ENCODE data around the gene SECTM1.
"Not testable (repeated sequence)": the region's sequence is repeated elsewhere in the genome, so short reads cannot be mapped to it uniquely, and the experiment has no call there.

The SECTM1 gene

GRCh38 chr17:82351254-82351712, 17.7 kb upstream of the SECTM1 start:
- WGBS (ENCODE audit: insufficient coverage): 48% methylated on average over 15 of the region's 21 CpGs
- H3K27ac ChIP-seq (ENCODE audit: insufficient read depth in 1 of 2, low read depth in 1 of 2, low read length in 2 of 2, poor library complexity in 1 of 2, severe bottlenecking in 2 of 2): no peak overlapping the region
- H3K36me3 ChIP-seq (ENCODE audit: control insufficient read depth in 4 of 4, insufficient read depth in 4 of 4, low read length in 3 of 4): no peaks in the 10 kb centered on the region
- ChIA-PET POLR2A (no interaction called here), CTCF (interaction anchor here (0.6 to 4.4 kb wide), 19 partner anchors 9 to 202 kb away, joined by 3 to 22 read pairs (median 4); partner anchors contain the start of genes HEXD and OGFOD3)
- H3K4me3 ChIP-seq (ENCODE audit: control insufficient read depth in 1 of 7, extremely low read depth in 1 of 7, insufficient read depth in 4 of 7, low read depth in 2 of 7, low read length in 6 of 7): no peak overlapping the region
- DNase-seq: peak in 1 of 3 donors; percentile 11
- no peaks in the 10 kb centered on the region for H3K9me3 ChIP-seq (ENCODE audit: control extremely low read depth in 1 of 5, control insufficient read depth in 4 of 5, insufficient read depth in 2 of 5, low read depth in 1 of 5, low read length in 4 of 5)
- H3K4me1 ChIP-seq (ENCODE audit: control extremely low read depth in 1 of 4, control insufficient read depth in 4 of 4, insufficient read depth in 4 of 4, low read length in 3 of 4): peaks cover 0 to 23% (median 12%) of the 10 kb centered on the region in 4 experiments
- peaks cover 0 to 4% (median 0%) of the 10 kb centered on the region in 5 experiments for H3K27me3 ChIP-seq (replicated peaks in 2 of 5; ENCODE audit: control insufficient read depth in 4 of 5, insufficient read depth in 5 of 5, low read length in 4 of 5)

DNA sequence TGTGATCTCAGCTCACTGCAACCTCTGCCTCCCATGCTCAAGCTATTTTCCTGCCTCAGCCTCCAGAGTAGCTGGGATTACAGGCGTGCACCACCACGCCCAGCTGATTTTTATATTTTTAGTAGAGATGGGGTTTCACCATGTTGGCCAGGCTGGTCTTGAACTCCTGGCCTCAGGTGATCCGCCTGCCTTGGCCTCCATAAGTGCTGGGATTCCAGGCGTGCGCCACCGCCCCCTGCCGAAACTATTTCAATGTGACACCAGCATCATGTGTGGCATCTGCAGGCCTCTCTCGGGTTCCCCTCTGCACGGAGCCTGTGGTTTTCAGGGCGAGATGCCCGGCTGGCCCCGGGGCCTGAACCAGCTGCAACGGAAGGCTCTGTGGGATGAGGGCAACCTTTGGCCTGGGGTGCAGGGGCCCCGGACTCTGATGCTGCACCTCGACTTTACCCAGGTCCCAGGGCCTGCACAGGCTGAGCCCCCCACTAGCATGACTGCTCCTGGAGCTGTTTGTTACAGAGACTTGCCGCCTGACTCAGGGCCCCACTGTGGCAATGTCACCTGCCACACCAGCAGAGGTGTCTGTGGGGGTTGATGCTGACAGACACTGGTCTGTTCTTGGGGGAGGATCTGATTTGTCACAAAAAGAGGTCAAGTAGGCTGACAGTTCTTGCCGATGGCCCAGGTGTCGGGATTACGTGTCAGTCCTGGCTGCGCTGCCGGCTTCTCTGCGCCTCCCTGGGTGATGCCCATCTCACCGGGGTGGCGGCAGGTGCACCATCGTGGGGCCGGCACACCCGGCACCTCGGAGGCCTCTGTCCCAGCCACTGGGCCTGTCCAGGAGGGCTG, 16.8 kb upstream of the SECTM1 start:
- no peaks in the 10 kb centered on the region for H3K36me3 ChIP-seq (ENCODE audit: control insufficient read depth in 4 of 4, insufficient read depth in 4 of 4, low read length in 3 of 4)
- H3K27ac ChIP-seq (ENCODE audit: insufficient read depth in 1 of 2, low read depth in 1 of 2, low read length in 2 of 2, poor library complexity in 1 of 2, severe bottlenecking in 2 of 2): no peak overlapping the region
- ChIA-PET CTCF (interaction anchor here (0.6 to 4.4 kb wide), 25 partner anchors 8 to 203 kb away, joined by 3 to 22 read pairs (median 4); partner anchors contain the start of genes HEXD, OGFOD3 and SECTM1), POLR2A (no interaction called here)
- H3K9me3 ChIP-seq (ENCODE audit: control extremely low read depth in 1 of 5, control insufficient read depth in 4 of 5, insufficient read depth in 2 of 5, low read depth in 1 of 5, low read length in 4 of 5): no peaks in the 10 kb centered on the region
- H3K4me3 ChIP-seq (ENCODE audit: control insufficient read depth in 1 of 7, extremely low read depth in 1 of 7, insufficient read depth in 4 of 7, low read depth in 2 of 7, low read length in 6 of 7): no peak overlapping the region
- H3K4me1 ChIP-seq (ENCODE audit: control extremely low read depth in 1 of 4, control insufficient read depth in 4 of 4, insufficient read depth in 4 of 4, low read length in 3 of 4): peaks cover 0 to 23% (median 13%) of the 10 kb centered on the region in 4 experiments
- 83% methylated on average over 25 of the region's 28 CpGs for WGBS (ENCODE audit: insufficient coverage)
- no peaks in the 10 kb centered on the region for H3K27me3 ChIP-seq (replicated peaks in 2 of 5; ENCODE audit: control insufficient read depth in 4 of 5, insufficient read depth in 5 of 5, low read length in 4 of 5)
- peak in 2 of 3 donors; percentile 59 to 62 for DNase-seq

- ChIA-PET POLR2A (no interaction called here), CTCF (interaction anchor here (0.8 to 4.4 kb wide), 13 partner anchors 16 to 106 kb away, joined by 3 to 22 read pairs (median 3); partner anchors contain the start of genes CD7, HEXD, OGFOD3 and SECTM1)
- Histone ChIP-seq H3K27me3 (replicated peaks in 2 of 5; ENCODE audit: control insufficient read depth in 4 of 5, insufficient read depth in 5 of 5, low read length in 4 of 5) (no peaks in the 10 kb centered on the region), H3K4me3 (ENCODE audit: control insufficient read depth in 1 of 7, extremely low read depth in 1 of 7, insufficient read depth in 4 of 7, low read depth in 2 of 7, low read length in 6 of 7) (no peak overlapping the region), H3K36me3 (ENCODE audit: control insufficient read depth in 4 of 4, insufficient read depth in 4 of 4, low read length in 3 of 4) (no peaks in the 10 kb centered on the region), H3K4me1 (ENCODE audit: control extremely low read depth in 1 of 4, control insufficient read depth in 4 of 4, insufficient read depth in 4 of 4, low read length in 3 of 4) (peaks cover 0 to 23% (median 13%) of the 10 kb centered on the region in 4 experiments), H3K9me3 (ENCODE audit: control extremely low read depth in 1 of 5, control insufficient read depth in 4 of 5, insufficient read depth in 2 of 5, low read depth in 1 of 5, low read length in 4 of 5) (no peaks in the 10 kb centered on the region), H3K27ac (ENCODE audit: insufficient read depth in 1 of 2, low read depth in 1 of 2, low read length in 2 of 2, poor library complexity in 1 of 2, severe bottlenecking in 2 of 2) (no peak overlapping the region)
- DNase-seq: no peak
- WGBS (ENCODE audit: insufficient coverage): 95% methylated on average over 9 of the region's 11 CpGs
Observed at GRCh38 chr17:82349287-82349701, 15.7 kb upstream of the SECTM1 start.

DNA sequence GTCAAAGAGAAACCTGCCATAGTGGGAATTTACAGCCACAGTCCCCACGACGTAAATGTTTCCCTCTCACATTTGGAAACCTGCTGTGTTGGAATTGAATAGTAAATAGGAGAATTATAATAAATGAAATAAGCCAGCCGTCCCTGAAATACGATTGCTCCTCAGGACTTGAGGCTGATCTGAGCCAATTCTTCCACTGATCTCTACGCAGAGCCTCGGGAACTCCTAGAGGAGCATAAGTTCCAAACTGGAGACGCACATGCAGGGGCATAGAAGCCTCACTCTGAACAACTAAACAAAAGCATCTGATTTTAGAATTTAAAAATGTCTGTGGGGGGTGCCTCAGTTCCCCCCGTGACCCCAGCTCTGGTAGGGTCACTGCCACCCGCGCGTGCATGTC, 15.3 kb upstream of the SECTM1 start:
- POLR2A ChIA-PET: no interaction called here
- no peak overlapping the region for H3K27ac ChIP-seq (ENCODE audit: insufficient read depth in 1 of 2, low read depth in 1 of 2, low read length in 2 of 2, poor library complexity in 1 of 2, severe bottlenecking in 2 of 2)
- H3K4me1 ChIP-seq (ENCODE audit: control extremely low read depth in 1 of 4, control insufficient read depth in 4 of 4, insufficient read depth in 4 of 4, low read length in 3 of 4): peaks cover 0 to 23% (median 13%) of the 10 kb centered on the region in 4 experiments
- no peaks in the 10 kb centered on the region for H3K9me3 ChIP-seq (ENCODE audit: control extremely low read depth in 1 of 5, control insufficient read depth in 4 of 5, insufficient read depth in 2 of 5, low read depth in 1 of 5, low read length in 4 of 5)
- no peaks in the 10 kb centered on the region for H3K27me3 ChIP-seq (replicated peaks in 2 of 5; ENCODE audit: control insufficient read depth in 4 of 5, insufficient read depth in 5 of 5, low read length in 4 of 5)
- CTCF ChIA-PET: interaction anchor here (0.8 to 4.4 kb wide), 8 partner anchors 22 to 96 kb away, joined by 3 to 22 read pairs (median 4); partner anchors contain the start of genes CD7, HEXD and OGFOD3
- no peak for DNase-seq
- 93% methylated on average over 7 of the region's 11 CpGs for WGBS (ENCODE audit: insufficient coverage)
- H3K4me3 ChIP-seq (ENCODE audit: control insufficient read depth in 1 of 7, extremely low read depth in 1 of 7, insufficient read depth in 4 of 7, low read depth in 2 of 7, low read length in 6 of 7): no peak overlapping the region
- H3K36me3 ChIP-seq (ENCODE audit: control insufficient read depth in 4 of 4, insufficient read depth in 4 of 4, low read length in 3 of 4): no peaks in the 10 kb centered on the region

- 92% methylated on average over 8 of the region's 9 CpGs for WGBS (ENCODE audit: insufficient coverage)
- CTCF ChIA-PET: interaction anchor here (0.8 to 1.1 kb wide), 2 partner anchors 22 to 47 kb away, joined by 4 read pairs; no protein-coding TSS in a partner anchor
- POLR2A ChIA-PET: no interaction called here
- Histone ChIP-seq H3K36me3 (ENCODE audit: control insufficient read depth in 4 of 4, insufficient read depth in 4 of 4, low read length in 3 of 4) (no peaks in the 10 kb centered on the region), H3K4me1 (ENCODE audit: control extremely low read depth in 1 of 4, control insufficient read depth in 4 of 4, insufficient read depth in 4 of 4, low read length in 3 of 4) (peaks cover 0 to 23% (median 13%) of the 10 kb centered on the region in 4 experiments), H3K9me3 (ENCODE audit: control extremely low read depth in 1 of 5, control insufficient read depth in 4 of 5, insufficient read depth in 2 of 5, low read depth in 1 of 5, low read length in 4 of 5) (no peaks in the 10 kb centered on the region), H3K4me3 (ENCODE audit: control insufficient read depth in 1 of 7, extremely low read depth in 1 of 7, insufficient read depth in 4 of 7, low read depth in 2 of 7, low read length in 6 of 7) (no peak overlapping the region), H3K27me3 (replicated peaks in 2 of 5; ENCODE audit: control insufficient read depth in 4 of 5, insufficient read depth in 5 of 5, low read length in 4 of 5) (no peaks in the 10 kb centered on the region), H3K27ac (ENCODE audit: insufficient read depth in 1 of 2, low read depth in 1 of 2, low read length in 2 of 2, poor library complexity in 1 of 2, severe bottlenecking in 2 of 2) (no peak overlapping the region)
- DNase-seq: no peak
Observed at GRCh38 chr17:82348434-82348833, 14.9 kb upstream of the SECTM1 start.

DNA sequence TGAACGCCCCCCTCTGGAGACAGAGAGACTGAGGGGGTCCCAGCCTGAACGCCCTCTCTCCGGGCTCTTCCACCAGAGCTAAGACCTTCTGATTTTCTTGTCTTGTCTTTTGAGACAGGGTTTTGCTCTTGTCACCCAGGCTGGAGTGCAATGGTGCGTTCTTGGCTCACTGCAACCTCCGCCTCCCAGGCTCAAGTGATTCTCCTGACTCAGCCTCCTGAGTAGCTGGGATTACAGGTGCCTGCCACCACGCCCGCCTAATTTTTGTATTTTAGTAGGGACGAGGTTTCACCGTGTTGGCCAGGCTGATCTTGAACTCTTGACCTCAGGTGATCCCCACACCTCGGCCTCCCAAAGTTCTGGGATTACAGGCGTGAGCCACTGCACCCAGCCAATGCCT, 14.4 kb upstream of the SECTM1 start:
- CTCF ChIA-PET: not testable (repeated sequence)

More for the DNA sequence above, 14.4 kb upstream of the SECTM1 start:
- H3K36me3 ChIP-seq (ENCODE audit: control insufficient read depth in 4 of 4, insufficient read depth in 4 of 4, low read length in 3 of 4); H3K9me3 ChIP-seq (ENCODE audit: control extremely low read depth in 1 of 5, control insufficient read depth in 4 of 5, insufficient read depth in 2 of 5, low read depth in 1 of 5, low read length in 4 of 5); H3K27ac ChIP-seq (ENCODE audit: insufficient read depth in 1 of 2, low read depth in 1 of 2, low read length in 2 of 2, poor library complexity in 1 of 2, severe bottlenecking in 2 of 2); H3K27me3 ChIP-seq (replicated peaks in 2 of 5; ENCODE audit: control insufficient read depth in 4 of 5, insufficient read depth in 5 of 5, low read length in 4 of 5); DNase-seq; H3K4me3 ChIP-seq (ENCODE audit: control insufficient read depth in 1 of 7, extremely low read depth in 1 of 7, insufficient read depth in 4 of 7, low read depth in 2 of 7, low read length in 6 of 7); POLR2A ChIA-PET: not testable (repeated sequence)
- WGBS (ENCODE audit: insufficient coverage): 94% methylated on average over 11 of the region's 11 CpGs
- peaks cover 0 to 23% (median 13%) of the 10 kb centered on the region in 4 experiments for H3K4me1 ChIP-seq (ENCODE audit: control extremely low read depth in 1 of 4, control insufficient read depth in 4 of 4, insufficient read depth in 4 of 4, low read length in 3 of 4)
